SJSA1 (cell line): ENCODE measurements around the gene HLA-DMB. TPM values are rescaled to one million over a fixed set of nuclear protein-coding genes. Genes with fewer than 3 reads are reported as not detected.
A peak's percentile ranks its signal among the peaks of the same experiment; 100 is the strongest.

Experiments
- DNase-seq, 2 experiments: peaks; one replicate each; pipeline ENCODE4 v3.0.0-alpha.2; 2015 to 2020; ENCODE audit warnings: low spot score in 2 of 2, low read depth in 1 of 2
- H3K27ac ChIP-seq: fragments of 250-450 bp; sonication (Bioruptor Pico); 2 replicates; pipeline ENCODE4 v1.5.1; 2020; ENCODE audit warnings: mild to moderate bottlenecking, moderate library complexity
- H3K27me3 ChIP-seq: fragments of 250-450 bp; sonication (Bioruptor Pico); replicated peaks from 2 replicates; pipeline ENCODE4 v1.5.1; 2020; ENCODE audit warnings: mild to moderate bottlenecking, moderate library complexity
- H3K36me3 ChIP-seq: fragments of 250-450 bp; sonication (Bioruptor Pico); 2 replicates; pipeline ENCODE4 v1.5.1; 2020; ENCODE audit warnings: mild to moderate bottlenecking
- H3K4me1 ChIP-seq: fragments of 250-450 bp; sonication (Bioruptor Pico); replicated peaks from 2 replicates; pipeline ENCODE4 v1.6.1; 2021; ENCODE audit warnings: mild to moderate bottlenecking
- H3K4me3 ChIP-seq: fragments of 250-450 bp; sonication (Bioruptor Pico); 2 replicates; pipeline ENCODE4 v1.5.1; 2020; ENCODE audit warnings: mild to moderate bottlenecking
- H3K9me3 ChIP-seq: fragments of 250-450 bp; sonication (Bioruptor Pico); replicated peaks from 2 replicates; pipeline ENCODE4 v1.5.1; 2020; ENCODE audit warnings: mild to moderate bottlenecking
- total RNA-seq: library from RNA; depleted of rRNA; stranded (reverse); fragments of >200 nt; shearing (Covaris generic); gene quantifications from 2 replicates; pipeline ENCODE4 v1.2.3, GENCODE V29; 2014

The HLA-DMB gene
- total RNA-seq, 1 experiment from 2014 or later, result not detected

GRCh38 chr6:32967151-32968091 is 26.6 kb upstream of the HLA-DMB start:
- peaks cover 27% of the 10 kb centered on the region for H3K4me1 ChIP-seq
- peaks cover 20% of the 10 kb centered on the region for H3K36me3 ChIP-seq
- H3K27ac ChIP-seq, result peak overlapping the region; percentile 99; the same call in 1 of the 2 replicates
- peak overlapping the region; percentile 57 for H3K4me3 ChIP-seq
- no peaks in the 10 kb centered on the region for H3K27me3 ChIP-seq
- DNase-seq, result peak in 1 of 2 experiments; percentile 44
- no peaks in the 10 kb centered on the region for H3K9me3 ChIP-seq

DNA sequence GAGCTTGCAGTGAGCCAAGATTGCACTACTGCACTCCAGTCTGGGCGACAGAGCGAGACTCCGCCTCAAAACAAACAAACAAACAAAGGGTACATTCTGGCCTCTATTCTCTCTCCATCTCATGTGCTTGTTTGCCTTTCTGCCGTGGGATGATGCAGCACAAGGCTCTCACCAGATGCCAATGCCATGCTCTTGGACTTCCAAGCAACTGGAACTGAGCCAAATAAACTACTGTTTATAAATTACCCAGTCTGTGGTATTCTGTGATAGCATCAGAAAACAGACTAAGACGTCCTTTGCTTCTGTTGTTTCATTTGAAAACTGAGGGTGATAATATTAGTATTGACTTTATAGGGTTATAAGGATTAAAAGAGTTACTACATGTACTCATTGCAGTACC is 23.9 kb upstream of the HLA-DMB start:
- Histone ChIP-seq H3K9me3 (no peaks in the 10 kb centered on the region), H3K4me1 (peaks cover 15% of the 10 kb centered on the region), H3K36me3 (peaks cover 6% of the 10 kb centered on the region; the same call in 1 of the 2 replicates), H3K4me3 (no peak overlapping the region), H3K27me3 (no peaks in the 10 kb centered on the region), H3K27ac (no peak overlapping the region)
- no peak for DNase-seq

DNA sequence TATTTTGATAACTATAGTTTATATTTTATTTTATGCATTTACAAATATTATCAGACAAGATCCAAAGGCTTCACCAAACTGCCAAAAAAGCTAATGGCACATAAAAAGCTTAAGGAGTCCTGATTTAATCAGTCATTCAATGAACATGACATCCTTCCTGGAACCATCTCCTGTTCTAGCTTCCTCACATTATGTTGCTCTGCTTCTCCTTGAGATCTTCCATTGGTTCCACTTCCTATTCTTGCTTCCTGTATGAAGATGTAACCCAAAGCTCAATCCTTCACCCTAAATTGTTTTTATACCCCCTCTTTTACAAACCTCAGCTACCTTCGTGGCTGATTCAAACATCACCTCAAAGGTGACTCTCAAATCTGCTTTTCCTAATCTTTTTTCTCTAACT is 23.0 kb upstream of the HLA-DMB start:
- DNase-seq, result no peak
- no peaks in the 10 kb centered on the region for H3K27me3 ChIP-seq
- no peaks in the 10 kb centered on the region for H3K9me3 ChIP-seq
- no peak overlapping the region for H3K4me3 ChIP-seq
- no peak overlapping the region for H3K27ac ChIP-seq
- peaks cover 10% of the 10 kb centered on the region for H3K4me1 ChIP-seq
- H3K36me3 ChIP-seq, result no peaks in the 10 kb centered on the region

DNA sequence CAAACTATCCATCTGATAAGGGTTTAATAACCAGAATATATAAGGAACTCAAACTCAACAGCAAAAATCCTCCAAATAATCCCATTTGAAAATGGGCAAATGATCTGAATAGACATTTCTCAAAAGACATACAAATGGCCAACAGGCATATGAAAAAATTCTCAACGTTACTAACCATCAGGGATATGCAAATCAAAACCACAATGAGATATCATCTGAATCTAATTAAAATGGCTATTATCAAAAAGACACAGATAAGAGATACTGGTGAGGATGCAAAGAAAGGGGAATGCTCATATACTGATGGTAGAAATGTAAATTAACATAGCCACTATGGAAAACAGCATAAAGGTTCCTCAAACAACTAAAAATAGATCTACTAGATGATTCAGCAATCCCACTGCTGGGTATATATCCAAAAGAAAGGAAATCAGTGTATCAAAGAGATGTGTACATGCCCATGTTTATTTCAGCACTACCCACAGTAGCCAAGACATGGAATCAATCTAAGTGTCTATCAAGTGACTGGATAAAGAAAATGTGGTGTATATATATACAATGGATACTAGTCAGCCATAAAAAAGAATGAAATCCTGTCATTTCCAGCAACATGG is 21.5 kb upstream of the HLA-DMB start:
- Histone ChIP-seq H3K4me1 (peaks cover 4% of the 10 kb centered on the region; the same call in 1 of the 2 replicates), H3K27ac (no peak overlapping the region), H3K36me3 (no peaks in the 10 kb centered on the region), H3K4me3 (no peak overlapping the region), H3K9me3 (no peaks in the 10 kb centered on the region), H3K27me3 (no peaks in the 10 kb centered on the region)
- no peak for DNase-seq

- H3K36me3 ChIP-seq, result no peaks in the 10 kb centered on the region
- DNase-seq, result no peak
- H3K4me1 ChIP-seq, result no peaks in the 10 kb centered on the region
- H3K4me3 ChIP-seq, result no peak overlapping the region
- no peak overlapping the region for H3K27ac ChIP-seq
- H3K9me3 ChIP-seq, result no peaks in the 10 kb centered on the region
- no peaks in the 10 kb centered on the region for H3K27me3 ChIP-seq
These were observed 19.7 kb upstream of the HLA-DMB start for GRCh38 chr6:32960563-32960962.

DNA sequence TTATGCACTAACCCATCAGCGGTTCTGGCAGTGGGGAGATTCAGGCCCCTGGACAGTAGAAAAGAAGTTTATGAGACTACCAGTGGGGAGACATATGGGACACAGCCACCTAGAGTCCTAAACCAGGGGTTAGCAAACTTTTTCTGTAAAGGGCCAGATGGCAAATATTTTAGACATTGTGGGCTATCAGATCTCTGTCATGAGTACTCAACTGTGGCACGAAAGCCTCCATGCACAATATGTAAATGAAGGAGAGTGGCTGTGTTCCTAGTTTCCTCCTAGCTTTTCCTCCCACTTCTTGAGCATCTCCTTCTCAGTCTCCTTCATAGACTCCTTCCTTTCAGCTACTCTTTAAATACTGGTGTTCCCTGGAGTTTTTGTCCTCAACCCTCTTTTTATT is 15.3 kb upstream of the HLA-DMB start:
- no peak overlapping the region for H3K4me3 ChIP-seq
- no peaks in the 10 kb centered on the region for H3K4me1 ChIP-seq
- no peaks in the 10 kb centered on the region for H3K9me3 ChIP-seq
- no peaks in the 10 kb centered on the region for H3K27me3 ChIP-seq
- H3K36me3 ChIP-seq, result no peaks in the 10 kb centered on the region
- H3K27ac ChIP-seq, result no peak overlapping the region
- no peak for DNase-seq

- H3K9me3 ChIP-seq, result no peaks in the 10 kb centered on the region
- no peaks in the 10 kb centered on the region for H3K27me3 ChIP-seq
- H3K4me3 ChIP-seq, result no peak overlapping the region
- H3K36me3 ChIP-seq, result no peaks in the 10 kb centered on the region
- no peak overlapping the region for H3K27ac ChIP-seq
- no peaks in the 10 kb centered on the region for H3K4me1 ChIP-seq
- DNase-seq, result no peak
These were observed 14.4 kb upstream of the HLA-DMB start for GRCh38 chr6:32954986-32955802.

- H3K4me1 ChIP-seq, result no peaks in the 10 kb centered on the region
- H3K9me3 ChIP-seq, result no peaks in the 10 kb centered on the region
- no peak overlapping the region for H3K4me3 ChIP-seq
- H3K27ac ChIP-seq, result no peak overlapping the region
- H3K27me3 ChIP-seq, result no peaks in the 10 kb centered on the region
- no peaks in the 10 kb centered on the region for H3K36me3 ChIP-seq
- DNase-seq, result no peak
These were observed 13.4 kb upstream of the HLA-DMB start for GRCh38 chr6:32954267-32954666.

GRCh38 chr6:32953775-32954174 is 12.9 kb upstream of the HLA-DMB start:
- no peaks in the 10 kb centered on the region for H3K4me1 ChIP-seq
- no peak overlapping the region for H3K4me3 ChIP-seq
- no peaks in the 10 kb centered on the region for H3K27me3 ChIP-seq
- no peak overlapping the region for H3K27ac ChIP-seq
- no peak for DNase-seq
- no peaks in the 10 kb centered on the region for H3K36me3 ChIP-seq
- no peaks in the 10 kb centered on the region for H3K9me3 ChIP-seq

DNA sequence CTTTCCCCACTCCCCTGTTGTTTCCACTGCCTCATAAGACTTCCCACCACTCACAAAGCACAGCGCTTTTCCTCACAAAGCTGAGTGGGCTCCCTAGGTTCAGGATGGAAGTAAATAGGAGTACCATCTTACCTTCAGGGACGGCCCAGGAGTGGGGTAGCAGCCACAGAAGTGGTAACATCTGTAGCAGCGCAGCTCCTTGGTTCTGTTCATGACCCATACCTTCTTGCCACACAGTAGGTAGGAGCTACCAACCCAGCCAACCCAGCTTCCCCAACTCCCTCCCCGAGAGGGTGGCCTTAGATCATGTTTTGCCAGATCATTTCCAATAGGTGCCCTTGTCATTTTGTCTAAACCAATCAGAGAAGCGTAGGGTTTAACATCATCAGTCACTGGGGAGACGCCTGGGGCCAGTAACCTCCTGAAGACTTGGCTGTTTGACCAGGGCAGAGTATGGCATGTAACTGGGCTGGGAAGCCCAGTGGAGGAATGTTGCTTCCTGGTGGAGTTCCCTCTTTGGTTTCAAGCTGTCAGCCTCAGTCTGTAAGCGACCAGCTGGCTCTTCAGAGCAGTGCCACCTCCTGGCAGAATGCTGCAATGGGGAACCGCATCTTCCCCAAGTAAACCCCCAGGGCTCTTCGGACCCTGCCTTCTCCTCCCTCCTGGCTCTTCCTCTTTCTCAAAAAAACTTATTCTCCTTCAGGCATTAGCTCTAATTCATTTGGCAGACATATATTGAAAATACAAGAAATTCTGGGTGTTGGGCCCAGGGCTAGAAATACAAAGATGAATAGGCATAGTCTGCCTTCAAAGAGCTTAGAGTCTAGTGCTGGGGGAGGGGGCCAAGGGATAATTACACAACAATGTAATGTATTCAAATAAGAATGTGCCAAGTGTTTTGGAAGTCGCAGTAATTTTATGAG is 12.2 kb upstream of the HLA-DMB start, which contains the start of gene HLA-DMA:
TSS of gene HLA-DMA (minus strand) at position 281 of the 923 bp plus-strand sequence. CDS start at position 220, 61 bp downstream.
- H3K27ac ChIP-seq, result no peak within 1 kb of the TSS
- H3K4me3 ChIP-seq, result no peak within 1 kb of the TSS
- H3K4me1 ChIP-seq, result no peaks in the 10 kb centered on the region
- peak; percentile 71 to 72 for DNase-seq
- H3K36me3 ChIP-seq, result no peaks in the 10 kb centered on the region
- 0 out of 2 replicates have a peak, but pooled peaks cover 1% of the 10 kb centered on the region for H3K27me3 ChIP-seq
- H3K9me3 ChIP-seq, result no peaks in the 10 kb centered on the region

GRCh38 chr6:32950449-32950848 is 9.6 kb upstream of the HLA-DMB start:
- H3K4me1 ChIP-seq, result no peaks in the 10 kb centered on the region
- no peak overlapping the region for H3K4me3 ChIP-seq
- H3K9me3 ChIP-seq, result no peaks in the 10 kb centered on the region
- H3K36me3 ChIP-seq, result no peaks in the 10 kb centered on the region
- H3K27ac ChIP-seq, result no peak overlapping the region
- H3K27me3 ChIP-seq, result 0 out of 2 replicates have a peak, but pooled peaks cover 18% of the 10 kb centered on the region
- no peak for DNase-seq

DNA sequence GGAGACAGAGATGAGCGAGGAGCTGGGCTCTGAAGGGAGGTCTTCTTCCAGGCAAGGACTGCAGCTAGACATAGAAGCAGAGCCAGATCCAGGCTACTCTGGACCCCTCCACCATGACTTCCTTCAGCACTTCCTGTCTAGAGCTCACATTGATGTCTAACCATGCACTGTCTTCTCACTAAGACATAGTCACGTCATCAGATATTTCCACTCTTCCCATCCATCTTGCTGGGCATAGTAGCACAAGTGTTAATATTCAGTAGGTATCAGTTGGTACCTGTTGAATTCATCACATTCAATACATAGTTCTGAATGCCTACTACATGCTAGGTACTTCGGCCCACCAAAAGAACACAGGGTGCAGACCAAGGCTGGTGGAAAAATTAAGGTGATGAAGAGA is 9.2 kb upstream of the HLA-DMB start:
- DNase-seq, result no peak
- H3K4me1 ChIP-seq, result no peaks in the 10 kb centered on the region
- H3K27me3 ChIP-seq, result 0 out of 2 replicates have a peak, but pooled peaks cover 18% of the 10 kb centered on the region
- no peaks in the 10 kb centered on the region for H3K9me3 ChIP-seq
- H3K27ac ChIP-seq, result no peak overlapping the region
- H3K4me3 ChIP-seq, result no peak overlapping the region
- no peaks in the 10 kb centered on the region for H3K36me3 ChIP-seq

DNA sequence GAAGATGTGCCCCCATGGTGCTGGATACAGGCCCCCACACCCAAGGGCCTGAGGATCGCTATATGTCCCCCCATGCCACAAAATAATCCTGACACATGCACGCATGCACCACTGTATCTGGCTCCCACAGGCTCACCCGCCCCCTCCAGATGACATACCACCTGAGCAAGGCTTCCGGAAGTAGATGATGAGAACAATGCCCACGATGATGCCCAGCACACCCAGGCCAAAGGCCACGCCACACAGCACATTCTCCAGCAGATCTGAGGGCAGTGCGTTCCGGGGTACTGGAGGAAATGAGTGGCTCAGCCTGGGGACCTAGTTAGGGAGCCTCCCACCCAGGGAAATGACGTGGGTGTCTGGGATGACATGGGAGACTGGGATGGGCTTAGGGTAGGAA is 8.3 kb upstream of the HLA-DMB start:
- no peak for DNase-seq
- 0 out of 2 replicates have a peak, but pooled peaks cover 18% of the 10 kb centered on the region for H3K27me3 ChIP-seq
- H3K9me3 ChIP-seq, result no peaks in the 10 kb centered on the region
- H3K36me3 ChIP-seq, result no peaks in the 10 kb centered on the region
- H3K4me1 ChIP-seq, result no peaks in the 10 kb centered on the region
- no peak overlapping the region for H3K4me3 ChIP-seq
- H3K27ac ChIP-seq, result no peak overlapping the region
